ENCODE results near the gene MTMR10. TPM values are rescaled to one million over a fixed set of nuclear protein-coding genes. Genes with fewer than 3 reads are reported as not detected.

The MTMR10 gene
- total and polyA plus RNA-seq, 3 donors from 2014 or later = 27.0 to 36.6 (median 35.4) TPM

DNA sequence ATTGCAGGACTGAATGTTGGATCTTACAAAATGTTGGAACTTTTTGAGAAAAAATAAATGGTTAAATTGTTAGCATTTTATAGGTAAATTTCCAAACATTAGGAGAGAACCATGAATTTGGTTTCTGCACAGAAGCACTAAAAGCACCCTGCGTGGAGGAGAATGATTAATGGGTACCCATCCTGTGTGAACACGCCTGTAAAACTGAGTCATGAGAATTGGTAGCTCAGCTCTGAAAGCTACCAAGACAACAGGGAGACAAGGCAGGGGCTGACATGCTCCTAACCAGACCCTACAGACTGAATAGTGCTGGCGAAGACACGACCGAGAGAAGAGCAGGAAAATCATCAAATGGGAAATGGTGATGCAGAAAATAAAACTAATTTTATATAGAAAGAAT lies 32.4 kb upstream of the MTMR10 start:
- Histone ChIP-seq H3K4me1 (peaks cover 4% of the 10 kb centered on the region), H3K27me3 (no peaks in the 10 kb centered on the region), H3K27ac (no peak overlapping the region), H3K4me3 (no peak overlapping the region), H3K36me3 (ENCODE audit: low read depth, missing control alignments) (no peaks in the 10 kb centered on the region), H3K9me3 (no peaks in the 10 kb centered on the region)
- intact Hi-C loops (cut with DNase I; ENCODE audit: low total_unique reads) = no loop called here
- TF ChIP-seq POLR2A (IDR thresholded peaks at IDR 0.05) = no peak
- TF ChIP-seq, protein P1, sequence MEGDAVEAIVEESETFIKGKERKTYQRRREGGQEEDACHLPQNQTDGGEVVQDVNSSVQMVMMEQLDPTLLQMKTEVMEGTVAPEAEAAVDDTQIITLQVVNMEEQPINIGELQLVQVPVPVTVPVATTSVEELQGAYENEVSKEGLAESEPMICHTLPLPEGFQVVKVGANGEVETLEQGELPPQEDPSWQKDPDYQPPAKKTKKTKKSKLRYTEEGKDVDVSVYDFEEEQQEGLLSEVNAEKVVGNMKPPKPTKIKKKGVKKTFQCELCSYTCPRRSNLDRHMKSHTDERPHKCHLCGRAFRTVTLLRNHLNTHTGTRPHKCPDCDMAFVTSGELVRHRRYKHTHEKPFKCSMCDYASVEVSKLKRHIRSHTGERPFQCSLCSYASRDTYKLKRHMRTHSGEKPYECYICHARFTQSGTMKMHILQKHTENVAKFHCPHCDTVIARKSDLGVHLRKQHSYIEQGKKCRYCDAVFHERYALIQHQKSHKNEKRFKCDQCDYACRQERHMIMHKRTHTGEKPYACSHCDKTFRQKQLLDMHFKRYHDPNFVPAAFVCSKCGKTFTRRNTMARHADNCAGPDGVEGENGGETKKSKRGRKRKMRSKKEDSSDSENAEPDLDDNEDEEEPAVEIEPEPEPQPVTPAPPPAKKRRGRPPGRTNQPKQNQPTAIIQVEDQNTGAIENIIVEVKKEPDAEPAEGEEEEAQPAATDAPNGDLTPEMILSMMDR (IDR thresholded peaks at IDR 0.05) = no peak
- 77 to 84% methylated on average over 5 of the region's 5 CpGs for WGBS, 2 donors
- DNase-seq = no peak

DNA sequence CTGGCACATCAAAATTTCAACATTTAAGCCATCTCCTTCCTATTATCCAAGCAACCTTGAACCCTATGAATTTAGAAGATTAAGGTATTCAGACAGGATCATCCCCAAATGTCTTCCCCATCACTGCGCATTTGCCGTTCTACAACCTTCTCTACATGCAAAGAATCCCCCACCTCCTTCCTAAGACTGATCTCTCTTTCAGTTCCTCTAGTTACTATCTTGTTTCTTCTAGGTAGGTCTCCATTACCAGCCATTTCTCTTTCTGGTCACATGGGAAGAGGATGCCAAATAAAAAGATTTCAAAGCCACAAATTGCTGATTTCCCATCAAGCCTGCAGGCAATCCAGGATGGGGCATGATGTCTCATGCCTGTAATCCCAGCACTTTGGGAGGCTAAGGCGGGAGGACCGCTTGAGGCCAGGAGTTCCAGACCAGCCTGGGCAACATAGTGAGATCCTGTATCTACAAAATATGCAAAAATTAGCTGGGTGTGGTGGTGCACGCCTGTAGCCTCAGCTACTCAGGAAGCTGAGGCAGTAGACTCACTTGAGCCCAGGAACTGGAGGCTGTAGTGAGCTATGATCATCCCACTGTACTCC lies 29.7 kb upstream of the MTMR10 start:
- no peak for DNase-seq
- Histone ChIP-seq H3K4me1 (peaks cover 4% of the 10 kb centered on the region), H3K4me3 (no peak overlapping the region), H3K36me3 (ENCODE audit: low read depth, missing control alignments) (no peaks in the 10 kb centered on the region), H3K9me3 (no peaks in the 10 kb centered on the region), H3K27ac (no peak overlapping the region), H3K27me3 (no peaks in the 10 kb centered on the region)
- TF ChIP-seq POLR2A (IDR thresholded peaks at IDR 0.05) = no peak
- TF ChIP-seq, protein P1 (IDR thresholded peaks at IDR 0.05) = no peak
- intact Hi-C loops (cut with DNase I; ENCODE audit: low total_unique reads) = no loop called here
- 97% methylated on average over 3 to 5 of the region's 5 CpGs for WGBS, 2 donors

DNA sequence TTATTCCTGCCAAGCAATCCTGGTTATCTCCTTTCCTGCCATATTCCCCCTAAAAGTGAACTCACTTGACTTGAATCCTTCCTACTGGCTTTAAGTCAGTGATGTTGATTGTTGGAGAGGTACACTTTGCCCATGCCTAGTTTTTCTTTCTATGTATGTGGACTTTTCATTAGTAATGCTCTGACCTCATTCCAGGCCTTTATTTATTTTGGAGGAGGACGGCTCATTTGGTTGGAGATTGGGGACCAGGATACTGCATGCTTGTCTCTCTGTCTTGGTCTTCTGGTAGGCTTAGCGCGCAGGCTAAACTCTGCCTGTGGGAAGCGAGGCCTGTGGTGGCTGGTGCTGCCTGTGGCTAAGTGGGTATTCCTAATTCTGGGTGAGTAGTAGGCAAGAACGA lies 29.1 kb upstream of the MTMR10 start:
- H3K4me3 ChIP-seq = no peak overlapping the region
- DNase-seq = no peak
- intact Hi-C loops (cut with DNase I; ENCODE audit: low total_unique reads) = no loop called here
- TF ChIP-seq, protein P1 (IDR thresholded peaks at IDR 0.05) = no peak
- TF ChIP-seq POLR2A (IDR thresholded peaks at IDR 0.05) = no peak
- WGBS, 2 donors = 91 to 93% methylated on average over 5 of the region's 5 CpGs
- H3K27ac ChIP-seq = no peak overlapping the region
- peaks cover 4% of the 10 kb centered on the region for H3K4me1 ChIP-seq
- no peaks in the 10 kb centered on the region for H3K9me3 ChIP-seq
- no peaks in the 10 kb centered on the region for H3K27me3 ChIP-seq
- no peaks in the 10 kb centered on the region for H3K36me3 ChIP-seq (ENCODE audit: low read depth, missing control alignments)

DNA sequence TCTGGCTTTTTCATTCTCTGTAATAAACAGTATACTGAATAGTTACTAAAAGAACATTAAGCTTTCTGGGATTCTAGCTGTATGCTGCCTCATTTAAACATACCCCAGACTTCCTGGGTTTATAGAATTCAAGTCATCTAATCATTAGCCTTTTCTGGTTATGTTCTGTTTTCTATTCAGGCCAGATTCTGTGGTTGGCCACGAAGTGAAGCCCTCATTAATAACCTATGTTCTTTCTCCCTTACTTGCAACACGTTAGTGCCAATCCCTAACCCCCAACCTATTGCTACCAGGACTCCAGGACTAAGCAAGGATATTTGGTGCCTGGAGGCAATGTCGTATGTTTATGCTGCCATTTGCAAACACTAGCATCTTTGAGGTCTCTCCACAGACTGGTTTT lies 28.6 kb upstream of the MTMR10 start:
- intact Hi-C loops (cut with DNase I; ENCODE audit: low total_unique reads) = no loop called here
- TF ChIP-seq, protein P1 (IDR thresholded peaks at IDR 0.05) = no peak
- no peak for TF ChIP-seq POLR2A (IDR thresholded peaks at IDR 0.05)
- Histone ChIP-seq H3K27me3 (no peaks in the 10 kb centered on the region), H3K9me3 (no peaks in the 10 kb centered on the region), H3K4me1 (peaks cover 4% of the 10 kb centered on the region), H3K4me3 (no peak overlapping the region), H3K36me3 (ENCODE audit: low read depth, missing control alignments) (no peaks in the 10 kb centered on the region), H3K27ac (no peak overlapping the region)
- DNase-seq = no peak
- 85 to 94% methylated on average over 3 of the region's 3 CpGs for WGBS, 2 donors

DNA sequence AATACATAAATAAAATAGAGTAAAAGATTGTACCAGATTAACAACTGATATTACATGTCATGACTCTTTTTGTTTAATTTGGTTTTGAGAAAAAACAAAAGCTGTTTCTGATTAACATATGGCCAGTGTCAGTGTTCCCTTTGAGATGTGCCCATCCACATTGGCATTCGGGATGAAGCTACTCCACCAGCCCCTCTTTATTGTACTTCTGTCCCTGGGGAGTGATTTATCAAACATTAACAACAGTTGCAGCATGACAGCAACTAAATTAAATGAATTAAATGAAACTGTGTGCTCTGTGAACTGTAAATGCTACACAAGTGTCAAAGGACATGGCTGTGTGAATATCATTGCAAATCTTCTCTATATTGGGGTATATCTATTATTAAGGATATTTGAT lies 25.9 kb upstream of the MTMR10 start:
- Histone ChIP-seq H3K27ac (no peak overlapping the region), H3K36me3 (ENCODE audit: low read depth, missing control alignments) (no peaks in the 10 kb centered on the region), H3K4me1 (no peaks in the 10 kb centered on the region), H3K9me3 (no peaks in the 10 kb centered on the region), H3K27me3 (no peaks in the 10 kb centered on the region), H3K4me3 (no peak overlapping the region)
- DNase-seq = no peak
- intact Hi-C loops (cut with DNase I; ENCODE audit: low total_unique reads) = no loop called here
- WGBS, 2 donors = 69 to 77% methylated on average over 1 of the region's 1 CpG
- TF ChIP-seq, protein P1 (IDR thresholded peaks at IDR 0.05) = no peak
- no peak for TF ChIP-seq POLR2A (IDR thresholded peaks at IDR 0.05)
